GM19035 (cell line): ENCODE results near the gene PDK2.

Experiments
- ATAC-seq: cut with Tn5 transposase; IDR thresholded peaks from one replicate; pipeline ENCODE4 v1.9.1; 2021; ENCODE audit not compliant: unreplicated experiment

Gene PDK2

DNA sequence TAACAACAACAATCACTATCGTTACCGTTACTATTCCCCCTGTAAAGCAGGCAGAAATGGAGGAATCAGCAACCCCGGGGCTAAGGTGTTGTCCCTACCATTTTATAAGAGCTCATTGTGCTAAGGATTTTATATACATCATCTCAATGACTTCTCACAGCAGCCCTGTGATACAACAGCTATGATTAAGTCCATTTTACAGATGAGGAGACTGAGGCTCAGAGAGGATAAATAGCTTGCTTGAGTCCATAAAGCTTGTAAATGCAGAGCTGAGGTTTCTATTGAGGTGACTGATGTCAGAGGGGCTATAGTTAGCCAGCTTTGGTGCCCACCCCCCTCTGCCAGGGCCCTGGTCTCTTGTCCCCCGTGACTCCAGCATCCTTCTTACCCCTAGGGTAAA lies 16.7 kb upstream of the PDK2 start:
- no peak for ATAC-seq

DNA sequence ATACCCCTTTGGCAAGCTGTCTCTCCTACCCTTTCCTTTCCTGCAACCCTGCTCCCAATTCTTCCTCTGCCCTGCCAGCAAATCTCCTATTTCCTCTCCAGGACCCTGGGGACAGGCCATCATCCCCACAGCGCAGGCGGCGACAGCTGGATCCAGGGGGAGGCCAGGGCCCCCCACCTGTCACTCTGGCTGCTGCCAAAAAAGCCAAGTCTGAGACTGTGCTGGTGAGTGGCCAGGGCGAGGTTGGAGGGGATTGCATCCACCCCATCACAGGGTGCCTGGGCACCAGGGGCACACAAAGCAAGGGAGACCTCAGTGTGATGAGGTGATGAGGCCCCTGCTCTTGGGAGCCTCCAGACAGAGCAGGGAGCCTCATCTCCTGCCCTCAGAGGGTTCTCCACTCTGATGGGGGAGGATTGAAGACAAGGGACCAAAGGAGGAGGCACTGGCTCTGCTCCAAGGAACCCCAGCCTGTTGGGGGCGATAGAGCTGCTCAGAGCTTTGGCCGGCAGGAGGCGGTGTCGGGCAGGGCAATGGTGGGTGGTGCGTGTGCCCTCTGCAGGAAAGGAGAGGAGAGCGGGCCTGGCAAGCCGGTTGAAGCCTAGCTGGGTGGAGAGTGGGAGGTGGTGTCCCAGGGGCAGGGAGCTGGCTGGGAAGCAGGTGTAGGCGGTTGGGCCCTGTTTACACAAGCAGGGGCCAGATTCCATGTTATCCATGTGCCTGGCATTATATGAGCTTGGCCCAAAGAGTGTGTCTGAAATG lies 15.6 kb upstream of the PDK2 start:
- ATAC-seq: no peak

DNA sequence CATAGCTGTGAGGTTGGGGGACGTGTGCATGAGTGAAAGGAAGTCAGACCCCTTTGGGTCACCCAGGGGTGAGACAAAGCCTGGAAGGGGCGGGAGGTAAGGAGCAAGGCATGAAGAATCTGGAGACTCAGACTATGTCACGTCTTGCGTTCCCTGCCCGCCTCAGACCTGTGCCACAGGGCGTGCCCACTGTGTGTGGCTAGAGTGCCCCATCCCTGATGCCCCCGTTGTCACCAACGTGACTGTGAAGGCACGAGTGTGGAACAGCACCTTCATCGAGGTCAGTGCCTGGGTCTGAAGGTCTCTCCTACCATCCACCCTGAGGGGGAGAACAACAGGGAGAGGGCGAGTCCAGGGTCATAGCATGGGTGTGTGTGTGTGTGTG lies 15.1 kb upstream of the PDK2 start:
- no peak for ATAC-seq

DNA sequence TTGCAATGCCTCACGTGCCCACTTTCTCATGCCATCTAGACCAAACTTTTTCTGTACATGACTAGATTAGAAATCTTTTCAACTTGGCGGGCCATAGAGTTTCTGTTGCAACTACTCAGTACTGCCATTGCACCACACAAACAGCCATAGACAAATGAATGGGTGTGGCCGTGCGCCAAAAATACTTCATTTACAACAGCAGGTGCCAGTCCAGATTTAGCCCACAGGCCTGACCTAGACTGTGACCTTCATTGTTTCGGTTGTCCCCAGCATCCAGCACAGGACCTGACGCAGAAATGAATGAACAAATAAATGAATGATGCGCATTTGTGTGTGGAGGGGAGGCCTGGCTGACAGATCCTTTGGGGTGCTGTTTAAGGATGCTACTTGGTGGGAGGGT lies 14.3 kb upstream of the PDK2 start:
- peak; percentile 58 for ATAC-seq

DNA sequence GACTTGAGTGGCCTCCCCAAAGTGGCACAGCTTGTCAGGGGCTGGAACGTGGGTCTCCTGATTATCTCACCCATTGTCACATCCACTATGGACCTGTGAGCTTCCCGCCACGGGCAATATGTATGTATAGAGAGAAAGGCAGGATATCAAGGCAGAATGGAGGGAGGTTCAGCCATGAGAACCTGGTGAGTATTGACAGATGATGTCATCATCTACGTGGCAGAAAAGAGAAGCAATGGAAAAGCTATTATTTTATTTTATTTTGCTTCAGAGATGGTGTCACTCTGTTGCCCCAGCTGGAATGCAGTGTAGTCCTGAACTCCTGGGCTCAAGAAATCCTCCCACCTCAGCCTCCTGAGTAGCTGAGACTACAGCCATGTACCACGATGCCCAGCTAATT lies 13.4 kb upstream of the PDK2 start:
- no peak for ATAC-seq

DNA sequence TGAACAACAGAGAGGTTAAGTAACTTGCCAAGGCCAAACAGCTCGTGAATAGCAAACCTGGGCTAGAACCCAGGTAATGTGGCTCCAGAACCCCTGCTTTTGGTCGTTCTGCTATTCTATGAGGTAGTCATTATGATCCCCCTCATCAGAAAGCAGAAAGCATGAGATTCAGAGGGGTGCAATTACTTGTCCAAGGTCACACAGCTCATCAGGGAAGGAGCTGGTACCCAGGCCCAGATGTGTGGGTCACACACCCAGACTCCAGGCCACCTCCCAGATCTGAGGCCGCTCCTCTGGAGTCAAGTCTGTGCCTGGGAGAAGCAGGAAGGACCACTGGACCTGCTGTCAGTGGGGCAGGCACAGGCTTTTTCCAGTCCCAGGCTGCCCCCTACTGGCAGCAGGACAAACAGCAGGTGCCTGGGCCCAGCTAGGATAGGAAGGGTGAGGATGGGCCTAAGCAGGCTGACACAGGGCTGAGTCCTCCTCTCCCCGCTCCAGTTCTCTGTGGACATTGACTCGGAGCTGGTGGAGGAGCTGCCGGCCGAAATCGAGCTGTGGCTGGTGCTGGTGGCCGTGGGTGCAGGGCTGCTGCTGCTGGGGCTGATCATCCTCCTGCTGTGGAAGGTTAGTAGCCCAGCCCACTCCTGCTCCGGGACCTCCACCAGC lies 7.8 kb upstream of the PDK2 start:
- ATAC-seq: peak; percentile 67

DNA sequence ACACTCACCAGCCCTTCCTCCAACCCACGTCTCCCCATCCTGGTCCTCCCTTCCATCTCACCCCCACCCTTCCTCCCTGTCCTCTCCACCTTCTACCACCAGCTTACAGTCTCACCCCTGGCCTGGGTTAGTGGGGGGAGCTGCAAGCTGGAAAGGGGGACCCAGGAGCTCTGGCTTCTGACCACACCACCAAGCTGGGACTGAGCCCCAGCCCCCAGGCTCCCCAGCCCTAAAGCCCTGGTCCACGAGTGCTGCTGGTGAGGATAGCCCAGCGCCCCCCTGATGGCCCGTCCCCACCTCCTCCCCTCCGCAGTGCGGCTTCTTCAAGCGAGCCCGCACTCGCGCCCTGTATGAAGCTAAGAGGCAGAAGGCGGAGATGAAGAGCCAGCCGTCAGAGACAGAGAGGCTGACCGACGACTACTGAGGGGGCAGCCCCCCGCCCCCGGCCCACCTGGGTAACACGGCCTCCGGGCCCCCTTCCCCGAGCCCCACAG lies 7.2 kb upstream of the PDK2 start:
- ATAC-seq: no peak

DNA sequence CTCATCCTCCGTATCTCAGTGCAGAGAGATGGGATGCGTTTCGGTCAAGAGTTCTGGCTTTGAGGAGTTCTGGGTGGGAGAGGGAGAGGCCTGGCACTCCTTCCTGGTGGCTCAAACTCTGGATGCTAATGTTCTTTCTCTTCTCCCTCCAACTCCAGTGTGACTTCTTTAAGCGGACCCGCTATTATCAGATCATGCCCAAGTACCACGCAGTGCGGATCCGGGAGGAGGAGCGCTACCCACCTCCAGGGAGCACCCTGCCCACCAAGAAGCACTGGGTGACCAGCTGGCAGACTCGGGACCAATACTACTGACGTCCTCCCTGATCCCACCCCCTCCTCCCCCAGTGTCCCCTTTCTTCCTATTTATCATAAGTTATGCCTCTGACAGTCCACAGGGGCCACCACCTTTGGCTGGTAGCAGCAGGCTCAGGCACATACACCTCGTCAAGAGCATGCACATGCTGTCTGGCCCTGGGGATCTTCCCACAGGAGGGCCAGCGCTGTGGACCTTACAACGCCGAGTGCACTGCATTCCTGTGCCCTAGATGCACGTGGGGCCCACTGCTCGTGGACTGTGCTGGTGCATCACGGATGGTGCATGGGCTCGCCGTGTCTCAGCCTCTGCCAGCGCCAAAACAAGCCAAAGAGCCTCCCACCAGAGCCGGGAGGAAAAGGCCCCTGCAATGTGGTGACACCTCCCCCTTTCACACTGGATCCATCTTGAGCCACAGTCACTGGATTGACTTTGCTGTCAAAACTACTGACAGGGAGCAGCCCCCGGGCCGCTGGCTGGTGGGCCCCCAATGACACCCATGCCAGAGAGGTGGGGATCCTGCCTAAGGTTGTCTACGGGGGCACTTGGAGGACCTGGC lies 6.0 kb upstream of the PDK2 start:
- ATAC-seq: no peak

DNA sequence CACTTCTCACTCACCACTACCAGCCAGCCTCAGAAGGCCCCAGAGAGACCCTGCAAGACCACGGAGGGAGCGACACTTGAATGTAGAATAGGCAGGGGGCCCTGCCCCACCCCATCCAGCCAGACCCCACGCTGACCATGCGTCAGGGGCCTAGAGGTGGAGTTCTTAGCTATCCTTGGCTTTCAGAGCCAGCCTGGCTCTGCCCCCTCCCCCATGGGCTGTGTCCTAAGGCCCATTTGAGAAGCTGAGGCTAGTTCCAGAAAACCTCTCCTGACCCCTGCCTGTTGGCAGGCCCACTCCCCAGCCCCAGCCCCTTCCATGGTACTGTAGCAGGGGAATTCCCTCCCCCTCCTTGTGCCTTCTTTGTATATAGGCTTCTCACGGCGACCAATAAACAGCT lies 5.1 kb upstream of the PDK2 start:
- ATAC-seq: no peak

DNA sequence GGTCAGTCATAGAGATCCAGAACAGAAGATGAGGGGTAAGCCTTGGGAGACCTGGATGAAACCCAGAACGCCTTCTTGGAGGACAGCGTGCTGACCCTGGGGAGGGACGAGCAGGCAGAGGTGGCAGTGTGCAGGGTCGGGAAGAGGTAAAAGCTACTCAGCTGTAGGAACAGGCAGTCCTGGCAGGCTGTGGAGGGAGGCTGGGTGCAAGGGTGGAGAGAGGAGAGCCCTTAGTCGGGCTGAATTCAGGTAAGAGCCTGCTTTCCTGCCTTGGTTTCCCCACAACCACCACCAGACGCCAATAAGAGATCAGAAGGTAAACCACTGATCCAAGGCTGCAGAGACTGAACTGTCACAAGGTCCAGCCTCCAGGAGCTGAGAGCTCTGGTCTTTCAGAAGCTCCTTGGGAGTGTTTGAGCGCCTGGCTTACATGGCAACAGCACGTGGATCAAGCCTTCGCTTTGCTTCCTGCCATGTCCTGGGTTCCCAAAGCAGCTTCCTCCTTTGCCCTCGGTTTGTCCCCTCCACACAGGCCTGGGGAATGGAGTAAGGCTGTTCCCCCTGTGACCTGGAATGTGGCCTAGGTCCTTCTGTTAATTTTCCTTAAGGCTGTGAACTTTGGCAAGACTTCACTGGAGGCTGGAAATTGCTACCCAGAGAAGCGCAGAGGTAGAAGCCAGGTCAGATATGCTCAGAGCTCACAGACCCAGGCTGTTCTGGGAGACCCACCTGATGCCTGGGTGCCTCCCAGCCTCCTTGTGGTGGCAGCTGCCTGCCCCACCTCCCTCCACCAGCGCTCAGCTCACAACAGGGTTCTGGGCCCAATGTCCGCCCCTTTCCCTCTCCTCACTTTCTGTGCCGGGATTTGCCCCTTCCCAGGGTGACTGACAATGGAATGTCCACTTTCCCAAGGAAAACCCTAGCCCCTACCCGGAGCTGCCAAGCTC lies 3.9 kb upstream of the PDK2 start:
- no peak for ATAC-seq

DNA sequence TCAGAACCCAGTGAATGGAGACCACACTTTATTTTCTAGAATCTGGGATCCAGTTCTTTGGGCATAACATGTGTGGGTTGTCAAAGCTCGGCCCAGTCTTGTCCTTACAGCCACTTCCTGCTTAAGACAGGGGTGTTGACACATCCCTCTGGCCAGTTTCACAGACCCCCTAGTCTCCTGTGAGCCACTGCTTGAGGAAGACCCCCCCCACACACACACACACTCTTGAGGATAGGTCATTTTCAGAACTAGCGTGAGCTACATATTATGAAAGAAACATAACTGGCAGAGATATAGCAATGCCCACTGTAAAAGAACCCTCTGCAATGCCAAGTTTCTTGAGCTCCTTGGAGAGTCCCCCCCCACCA lies 3.2 kb upstream of the PDK2 start:
- ATAC-seq: no peak

DNA sequence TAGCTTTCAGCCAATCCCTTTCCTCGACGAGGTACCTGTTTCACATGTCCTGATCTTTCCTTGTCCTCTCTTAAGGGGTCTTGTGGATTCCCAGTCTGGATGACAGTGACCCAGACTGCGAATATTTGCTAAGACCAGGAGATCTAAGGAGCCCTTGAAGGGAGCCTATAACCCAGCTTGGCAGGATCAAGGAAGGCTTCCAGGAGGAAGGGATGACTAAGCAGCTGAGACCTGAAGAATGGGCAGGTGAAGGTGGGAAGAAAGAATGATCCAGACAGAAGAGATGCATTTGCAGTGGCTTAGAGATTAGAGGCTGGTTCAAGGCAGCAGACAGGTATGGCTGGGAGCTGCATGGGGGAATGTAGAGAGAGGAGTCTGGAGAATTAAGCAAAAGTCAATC lies 1.9 kb upstream of the PDK2 start:
- ATAC-seq: no peak

DNA sequence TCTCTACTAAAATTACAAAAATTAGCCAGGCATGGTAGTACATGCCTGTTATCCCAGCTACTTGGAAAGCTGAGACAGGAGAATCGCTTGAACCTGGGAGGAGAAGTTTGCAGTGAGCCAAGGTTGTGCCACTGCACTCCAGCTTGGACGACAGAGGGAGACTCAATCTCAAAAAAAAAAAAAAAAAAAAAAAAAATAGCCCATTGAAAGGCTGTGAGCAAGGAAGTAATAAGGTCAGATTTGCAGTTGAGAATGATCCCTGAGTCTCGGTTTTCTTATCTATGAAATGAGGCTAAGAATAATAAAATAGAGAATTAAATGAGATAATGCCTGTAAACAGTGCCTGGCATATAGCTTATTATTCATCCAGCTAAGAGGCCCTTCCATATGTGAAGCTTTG lies 1.3 kb upstream of the PDK2 start:
- ATAC-seq: no peak

DNA sequence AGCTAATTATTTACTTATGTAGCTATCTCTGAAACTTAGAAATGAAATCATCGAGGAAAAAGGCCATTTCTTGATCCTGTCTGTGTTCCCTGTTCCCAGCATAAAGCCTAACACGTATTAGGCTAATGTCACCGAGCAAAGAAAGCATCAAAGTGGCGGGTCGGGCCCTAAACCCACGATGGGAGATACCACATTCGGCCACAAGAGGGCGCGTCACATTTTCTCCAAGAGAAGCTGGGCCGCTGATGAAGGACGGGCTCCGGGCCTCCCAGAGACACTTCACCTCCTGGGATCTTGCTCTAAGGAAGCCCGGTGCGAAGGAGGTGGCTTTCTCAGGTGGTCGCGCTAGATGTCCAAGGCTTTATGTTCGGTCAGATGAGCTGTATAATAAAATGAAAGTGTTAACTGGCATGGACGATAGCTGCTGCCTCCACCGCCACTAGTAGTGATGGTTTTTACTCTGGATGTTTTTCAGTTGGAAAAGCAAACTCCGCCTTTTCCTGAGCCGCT lies 853 bp upstream of the PDK2 start:
- ATAC-seq: peak; percentile 39

DNA sequence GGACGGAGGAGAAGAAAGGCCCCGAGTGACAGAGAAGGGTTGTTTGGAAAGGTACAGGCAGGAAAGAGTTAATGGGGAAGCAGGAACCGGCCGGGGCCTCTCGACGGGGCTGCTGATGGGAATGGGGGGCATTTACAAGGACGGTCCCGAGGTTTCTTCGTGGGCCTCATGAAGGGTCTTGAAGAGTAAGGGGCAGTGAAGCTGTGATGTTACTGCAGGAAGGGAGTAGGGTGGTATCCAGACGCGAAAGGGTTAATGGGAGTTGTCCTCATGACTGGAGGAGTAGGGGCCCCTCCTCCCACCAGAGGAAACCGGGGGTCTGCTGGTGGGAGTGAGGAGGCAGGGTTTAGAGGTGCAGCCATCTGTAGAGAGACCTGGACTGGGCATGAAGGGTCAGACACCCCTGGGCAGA lies 481 bp downstream of the PDK2 start:
- peak; percentile 4 for ATAC-seq

DNA sequence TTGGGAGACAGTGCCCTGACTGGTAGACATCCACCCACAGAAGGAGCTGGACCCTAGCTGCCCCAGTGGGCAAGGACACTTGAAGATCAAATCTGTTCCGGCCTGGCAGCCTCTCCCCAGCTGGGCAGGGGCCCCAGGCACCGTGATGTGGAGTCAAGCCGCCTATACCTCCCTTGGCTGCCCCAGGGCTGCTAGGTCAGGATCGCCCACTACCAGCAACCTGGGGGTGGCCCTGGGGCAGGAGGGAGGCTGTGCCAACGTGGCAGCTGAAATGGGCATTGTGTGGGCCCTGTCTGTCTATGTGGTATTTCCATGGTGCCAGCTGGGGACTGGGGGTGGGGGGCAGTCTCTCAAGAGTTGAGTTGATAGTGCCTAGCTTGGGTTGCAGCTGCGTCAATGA lies 941 bp downstream of the PDK2 start:
- no peak for ATAC-seq

DNA sequence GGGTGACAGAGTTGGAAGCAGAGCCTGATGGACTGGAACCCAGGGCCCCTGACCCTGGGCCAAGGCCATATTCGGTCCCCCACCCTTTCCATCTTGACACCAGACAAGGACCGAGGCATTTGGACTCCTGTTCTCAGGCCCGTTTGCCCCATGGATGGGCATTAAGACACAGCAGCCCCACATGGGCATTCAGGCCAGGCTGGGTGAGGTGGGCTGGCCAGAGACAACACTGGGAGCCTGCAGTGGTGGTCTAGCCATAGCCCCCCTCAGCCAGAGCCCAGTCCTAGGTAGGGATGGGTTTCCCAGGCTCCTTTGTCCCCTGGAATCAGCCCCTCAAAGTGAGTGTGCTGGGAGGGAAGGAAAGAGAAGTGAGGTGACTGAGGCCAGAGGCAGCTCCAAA lies 1.6 kb downstream of the PDK2 start:
- no peak for ATAC-seq

DNA sequence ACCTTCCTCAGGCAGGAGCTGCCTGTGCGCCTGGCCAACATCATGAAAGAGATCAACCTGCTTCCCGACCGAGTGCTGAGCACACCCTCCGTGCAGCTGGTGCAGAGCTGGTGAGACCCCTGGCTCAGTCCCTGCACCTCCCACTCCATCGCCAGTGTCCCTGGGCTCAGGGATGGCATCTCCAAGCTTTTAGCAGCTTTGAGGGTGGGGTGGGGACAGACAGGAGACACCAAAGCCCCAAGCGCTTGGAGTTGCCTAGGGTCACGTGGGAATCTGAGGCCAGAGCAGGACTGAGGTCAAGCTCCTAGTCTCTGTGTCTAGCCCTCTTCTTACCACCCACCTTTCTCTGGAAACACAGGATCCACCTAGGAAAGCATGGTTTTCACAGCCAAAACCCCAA lies 2.3 kb downstream of the PDK2 start:
- ATAC-seq: no peak

DNA sequence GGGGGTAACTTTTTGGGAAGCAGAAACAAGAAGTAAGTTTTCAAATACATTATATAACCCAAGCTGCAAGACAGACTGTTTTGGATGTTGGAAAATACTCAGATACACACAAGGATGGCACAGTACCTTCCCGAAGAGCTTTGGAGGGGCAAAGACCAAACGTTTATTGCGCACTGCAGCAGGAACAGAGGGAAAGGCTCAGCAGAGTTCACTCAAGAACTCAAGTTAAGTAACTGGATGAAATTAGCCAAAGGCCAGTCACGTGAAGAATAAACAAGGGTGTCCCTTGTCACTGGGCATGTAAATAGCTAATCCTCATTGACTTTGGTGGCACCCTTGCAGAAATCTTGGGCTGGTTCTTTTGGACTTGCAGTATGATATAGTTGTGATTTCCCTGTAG lies 2.8 kb downstream of the PDK2 start:
- ATAC-seq: no peak

DNA sequence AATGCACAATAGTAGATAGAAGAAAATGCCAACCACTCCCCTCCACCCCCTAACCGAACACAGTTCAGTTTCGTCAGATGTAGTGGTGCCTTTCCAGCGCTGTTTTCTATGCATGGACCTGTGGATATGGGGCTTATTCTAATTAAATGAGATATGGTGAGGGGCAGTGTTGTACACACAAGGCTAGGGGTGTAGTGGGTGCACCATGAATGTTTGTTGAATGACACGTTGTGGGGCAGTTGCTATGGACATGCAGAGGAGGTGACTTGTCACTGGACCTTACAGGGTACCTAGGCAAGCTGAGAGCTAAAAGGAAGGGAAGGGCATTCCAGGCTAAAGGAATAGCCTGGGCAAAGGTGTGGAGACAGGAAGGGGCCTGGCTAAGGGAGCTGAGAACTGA lies 3.4 kb downstream of the PDK2 start:
- no peak for ATAC-seq

DNA sequence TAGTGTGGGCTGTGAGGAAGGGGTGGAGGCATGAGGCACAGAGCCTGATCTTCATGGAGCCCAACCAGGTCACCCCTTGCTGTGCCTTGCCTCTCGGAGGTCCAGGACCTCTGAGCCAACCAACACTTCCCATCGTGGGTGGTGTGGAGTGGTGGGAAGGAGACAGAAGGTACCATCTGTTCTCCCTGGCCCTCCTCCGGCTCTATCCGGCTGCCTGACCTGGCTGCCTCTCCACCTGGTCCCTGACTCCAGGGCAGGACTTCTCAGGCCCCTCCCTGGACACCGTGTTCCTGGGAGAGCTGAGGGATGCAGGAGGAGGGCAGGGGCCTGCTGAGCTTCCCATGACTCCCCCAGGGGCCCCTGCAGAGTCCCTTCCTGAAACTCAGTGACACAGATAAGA lies 3.9 kb downstream of the PDK2 start:
- ATAC-seq: no peak
